SKM-1 treated with dmso at 0.1 percent for 144 hours (cell line): ENCODE results near the gene TLK1.
"Not testable (repeated sequence)": the region's sequence is repeated elsewhere in the genome, so short reads cannot be mapped to it uniquely, and the experiment has no call there.

Source experiments
- DNase-seq: peaks from one replicate; lab custom pipeline; 2025; ENCODE audit not compliant: unreplicated experiment; lab: John Stamatoyannopoulos, UW

Gene TLK1

GRCh38 chr2:171146071-171146470 is 14.6 kb downstream of the TLK1 start:
- DNase-seq, result no peak

DNA sequence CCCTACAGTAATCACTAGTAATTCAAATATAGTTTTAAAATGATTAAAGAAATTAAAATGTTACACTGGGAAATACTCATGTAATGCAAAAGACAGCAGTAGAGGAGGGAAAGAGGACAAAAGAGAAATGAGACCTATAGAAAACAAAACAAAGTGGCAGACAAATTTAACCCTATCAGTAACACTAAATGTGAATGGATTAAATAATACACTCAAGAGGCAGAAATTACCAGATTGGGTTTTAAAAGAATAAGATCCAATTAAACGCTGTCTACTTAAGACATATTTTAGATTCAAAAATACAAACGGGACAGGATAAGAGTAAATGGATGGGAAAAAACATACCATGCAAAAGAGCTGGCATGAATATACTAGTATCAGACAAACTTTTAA is 17.0 kb downstream of the TLK1 start:
- DNase-seq, result no peak

- DNase-seq, result no peak
These were observed 18.3 kb downstream of the TLK1 start for GRCh38 chr2:171142398-171142797.

- no peak for DNase-seq
These were observed 19.4 kb downstream of the TLK1 start for GRCh38 chr2:171141320-171141719.

DNA sequence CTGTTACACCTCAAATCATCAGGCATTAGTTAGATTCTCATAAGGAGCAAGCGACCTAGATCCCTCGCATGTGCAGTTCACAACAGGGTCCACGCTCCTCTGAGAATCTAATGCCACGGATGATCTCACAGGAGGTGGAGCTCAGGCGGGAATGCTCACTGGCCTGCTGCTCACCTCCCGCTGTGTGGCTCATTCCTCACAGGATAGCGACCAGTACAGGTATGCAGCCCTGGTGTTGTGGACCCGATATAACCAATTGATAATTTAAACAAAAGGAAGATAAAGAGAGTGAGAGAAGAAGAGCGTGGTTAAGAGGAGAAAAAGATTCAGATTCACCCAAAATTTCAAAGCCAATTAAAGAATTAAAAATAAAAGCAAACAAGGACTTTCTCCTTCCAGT is 20.8 kb downstream of the TLK1 start:
- no peak for DNase-seq

GRCh38 chr2:171136024-171136423 is 24.7 kb downstream of the TLK1 start:
- no peak for DNase-seq

DNA sequence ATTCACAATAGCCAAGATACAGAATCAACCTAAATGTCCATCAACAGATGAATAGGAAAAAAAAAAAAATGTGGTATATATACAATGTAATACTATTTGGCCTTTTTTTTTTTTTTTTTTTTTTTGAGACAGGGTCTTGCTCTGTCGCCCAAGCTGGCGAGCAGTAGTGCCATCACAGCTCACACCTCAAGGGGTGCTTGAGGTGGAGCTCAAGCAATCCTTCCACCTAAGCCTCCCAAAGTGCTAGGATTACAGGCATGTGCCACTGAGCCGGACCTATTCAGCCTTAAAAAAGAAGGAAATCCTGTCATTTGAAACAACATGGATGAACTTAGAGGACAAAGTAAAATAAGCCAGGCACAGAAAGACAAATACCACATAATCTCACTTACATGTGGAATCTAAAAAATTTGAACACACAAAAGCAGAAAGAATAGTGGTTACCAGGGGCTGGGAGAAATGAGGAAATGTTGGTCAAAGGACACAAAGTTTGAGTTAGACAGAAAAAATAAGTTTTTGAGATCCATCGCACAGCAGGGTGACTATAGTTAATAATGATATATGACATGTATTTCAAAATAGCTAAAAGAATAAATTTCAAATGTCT is 26.0 kb downstream of the TLK1 start:
- DNase-seq, result no peak

- no peak for DNase-seq
These were observed 28.6 kb downstream of the TLK1 start for GRCh38 chr2:171132086-171132485.

DNA sequence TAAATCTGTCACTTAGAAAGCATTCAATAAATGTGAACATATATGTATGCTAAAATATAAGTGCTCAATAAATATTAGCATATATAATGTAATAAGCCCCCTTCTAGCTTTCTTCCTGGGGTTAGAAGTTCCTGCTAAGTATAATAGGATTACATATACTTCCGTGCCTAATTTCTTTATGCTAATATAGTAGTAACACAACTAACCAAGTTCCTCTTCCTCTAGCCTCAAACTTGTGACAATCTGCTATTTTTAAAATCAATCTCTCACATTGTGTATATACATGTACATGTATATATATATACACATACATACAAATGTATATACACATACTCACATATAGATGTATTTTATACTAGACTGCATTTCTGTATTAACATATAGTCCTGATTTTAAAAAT is 32.2 kb downstream of the TLK1 start:
- DNase-seq, result no peak

DNA sequence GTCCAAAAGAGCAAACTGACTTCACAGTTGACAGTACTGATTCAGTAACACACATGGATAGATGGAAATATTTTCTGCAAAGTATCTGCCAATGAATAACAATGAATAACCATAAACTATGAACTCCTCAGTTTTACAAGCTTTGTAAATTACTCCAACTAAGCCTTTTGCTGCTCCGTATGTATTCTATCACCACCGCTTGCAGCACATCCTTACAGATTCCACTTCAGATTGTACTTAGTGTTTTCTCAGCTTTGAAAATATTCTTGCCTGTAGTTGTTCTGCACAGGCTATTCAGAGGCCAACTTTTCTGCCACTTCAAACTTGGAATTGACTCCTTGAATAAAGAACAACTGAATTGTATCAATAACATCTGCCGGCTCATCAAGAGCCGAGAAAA is 36.2 kb downstream of the TLK1 start:
- DNase-seq, result no peak

DNA sequence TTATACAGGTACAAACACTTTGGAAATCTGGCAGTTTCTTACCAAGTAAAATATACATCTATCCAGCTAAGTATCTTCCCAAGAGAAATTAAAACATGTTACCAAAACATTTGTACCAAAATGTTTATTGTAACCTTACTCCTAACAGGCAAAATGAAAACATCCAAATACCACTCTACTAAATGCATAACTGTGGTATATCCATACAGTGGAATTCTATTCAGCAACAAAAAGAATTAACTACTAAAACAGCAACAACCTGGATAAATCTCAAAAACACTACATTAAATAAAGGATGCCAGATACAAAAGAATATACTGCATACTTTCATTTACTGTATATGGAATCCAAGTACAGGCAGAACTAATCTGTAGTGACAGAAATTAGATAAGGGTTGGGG is 51.1 kb downstream of the TLK1 start:
- no peak for DNase-seq

DNA sequence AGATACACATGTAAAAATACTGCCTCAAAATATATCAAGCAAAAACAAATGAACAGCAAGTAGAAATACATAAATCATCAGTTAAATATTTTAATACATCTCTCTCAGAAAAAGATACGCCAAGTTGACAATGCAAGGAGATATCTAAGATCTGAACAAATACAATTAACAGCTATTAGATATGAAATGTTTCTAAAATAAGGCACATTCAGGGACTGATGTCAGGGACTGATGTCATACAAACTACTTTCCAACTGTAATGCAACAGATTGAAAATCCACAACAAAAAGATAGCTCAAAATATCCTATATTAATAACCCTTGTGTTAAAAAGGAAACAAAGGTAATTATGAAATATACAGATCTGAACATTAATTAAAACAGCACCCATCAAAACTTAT is 51.7 kb downstream of the TLK1 start:
- no peak for DNase-seq

DNA sequence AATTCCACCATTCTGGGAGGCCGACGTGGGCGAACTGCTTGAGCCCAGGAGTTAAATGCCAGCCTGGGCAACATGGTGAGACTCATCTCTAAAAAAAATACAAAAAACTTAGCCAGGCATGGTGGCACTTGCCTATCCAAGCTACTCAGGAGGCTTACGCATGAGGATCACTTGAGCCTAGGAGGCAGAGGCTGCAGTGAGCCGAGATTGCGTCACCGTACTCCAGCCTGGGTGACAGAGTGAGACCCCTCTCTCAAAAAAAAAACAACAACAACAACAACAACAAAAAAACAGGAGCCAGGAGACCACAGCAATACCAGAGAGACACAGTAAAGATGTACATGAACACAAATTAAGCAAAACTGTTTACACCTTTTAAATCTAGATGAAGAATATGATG is 52.9 kb downstream of the TLK1 start:
- no peak for DNase-seq

- no peak for DNase-seq
These were observed 56.3 kb downstream of the TLK1 start for GRCh38 chr2:171104379-171104778.

DNA sequence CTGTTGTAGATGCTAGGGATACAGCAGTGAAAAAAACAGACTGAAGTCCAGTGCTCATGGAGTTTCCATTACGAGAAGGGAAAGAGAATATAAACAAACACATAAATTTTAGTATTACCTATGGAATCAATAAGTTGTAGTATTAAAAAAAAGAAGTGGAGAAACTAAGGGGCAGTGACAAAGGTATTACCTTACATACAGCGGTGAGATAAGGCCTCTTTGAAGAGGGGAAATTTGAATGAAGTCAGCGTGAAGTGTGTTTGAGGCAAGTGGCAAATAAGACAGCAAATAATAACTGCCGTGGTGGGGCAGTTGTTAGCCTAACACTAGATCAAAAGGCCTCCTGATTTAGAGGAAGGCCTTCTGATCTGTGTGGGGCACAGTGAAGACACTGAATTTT is 57.9 kb downstream of the TLK1 start:
- no peak for DNase-seq

DNA sequence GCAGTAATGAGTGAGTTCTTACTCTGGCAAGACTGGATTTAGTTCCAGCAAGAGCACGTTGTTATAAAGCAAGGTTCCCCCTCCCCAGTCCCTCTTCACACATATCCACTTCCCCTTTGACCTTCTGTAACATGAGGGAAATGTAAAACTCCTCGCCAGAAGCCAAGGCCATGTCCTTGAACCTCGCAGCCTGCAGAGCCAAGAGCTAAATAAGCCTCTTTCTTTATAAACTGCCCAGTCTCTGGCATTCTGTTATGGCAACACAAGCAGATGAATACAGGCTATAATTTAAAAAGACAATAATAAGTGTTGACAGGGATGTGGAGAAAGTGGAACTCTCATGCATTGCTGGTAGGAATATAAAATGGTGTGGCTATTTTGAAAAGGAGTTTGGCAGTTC is 60.3 kb downstream of the TLK1 start:
- DNase-seq, result no peak

DNA sequence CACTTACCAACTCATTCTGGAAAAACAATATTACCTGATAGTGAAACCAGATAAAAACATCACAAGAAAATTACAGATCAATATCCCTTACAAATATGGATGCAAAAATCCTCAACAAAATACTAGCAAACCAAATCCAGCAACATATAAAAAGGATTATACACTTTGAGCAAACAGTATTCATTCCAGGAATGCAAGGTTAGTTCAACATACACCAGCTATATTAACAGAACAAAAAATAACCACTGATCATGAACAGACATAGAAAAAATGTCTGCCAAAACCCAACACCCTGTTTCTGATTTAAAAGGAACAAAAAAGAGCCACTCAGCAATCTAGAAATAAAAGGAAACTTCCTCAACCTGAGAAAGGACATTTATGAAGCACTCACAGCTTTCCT is 62.1 kb downstream of the TLK1 start:
- DNase-seq, result no peak

DNA sequence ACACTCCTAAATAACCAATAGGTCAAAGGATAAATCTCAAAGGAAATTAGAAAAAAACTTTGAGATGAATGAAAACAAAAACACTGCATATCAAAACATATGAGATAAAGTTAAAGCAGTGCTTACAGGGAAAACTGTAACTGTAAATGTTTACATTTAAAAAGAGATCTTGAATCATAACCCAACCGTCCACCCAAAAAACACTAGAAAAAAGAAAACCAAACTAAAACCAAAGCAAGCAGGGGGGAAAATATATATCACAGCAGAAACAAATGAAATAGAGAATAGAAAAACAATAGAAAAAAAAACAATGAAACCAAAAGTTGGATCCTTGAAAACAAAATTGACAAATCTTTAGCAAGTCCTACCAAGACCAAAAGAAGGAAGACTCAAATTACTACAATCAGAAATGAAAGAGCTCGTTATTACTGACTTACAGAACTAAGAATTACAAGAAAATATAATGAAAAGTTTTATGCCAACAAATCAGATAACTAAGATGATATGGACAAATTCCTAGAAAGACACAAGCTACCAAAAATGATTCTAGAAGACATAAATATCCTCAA is 65.6 kb downstream of the TLK1 start:
- DNase-seq, result no peak

DNA sequence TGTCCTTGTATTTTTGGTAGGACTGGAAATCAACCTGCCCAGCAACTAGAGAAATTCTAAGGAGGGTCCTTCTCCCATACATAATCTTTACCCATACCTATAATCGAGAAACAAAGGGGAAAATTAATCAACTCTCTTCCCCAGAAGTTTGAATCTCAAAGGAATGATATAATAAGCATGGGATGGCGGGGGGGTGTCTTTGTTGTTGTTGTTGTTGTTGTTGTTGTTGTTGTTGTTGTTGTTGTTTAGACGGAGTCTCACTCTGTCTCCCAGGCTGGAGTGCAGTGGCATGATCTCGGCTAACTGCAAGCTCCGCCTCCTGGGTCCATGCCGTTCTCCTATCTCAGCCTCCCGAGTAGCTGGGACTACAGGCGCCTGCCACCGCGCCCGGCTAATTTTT is 69.2 kb downstream of the TLK1 start:
- not testable (repeated sequence) for DNase-seq

- no peak for DNase-seq
These were observed 71.2 kb downstream of the TLK1 start for GRCh38 chr2:171089489-171089888.

- no peak for DNase-seq
These were observed 72.4 kb downstream of the TLK1 start for GRCh38 chr2:171088057-171088834.

GRCh38 chr2:171087547-171087946 is 73.1 kb downstream of the TLK1 start:
- DNase-seq, result no peak
